B cell (primary cell): ENCODE data around the gene CREB5. TPM values are rescaled to one million over a fixed set of nuclear protein-coding genes. Genes with fewer than 3 reads are reported as not detected.

Experiments
- ATAC-seq: fragments of 200-7000 bp; cut with Tn5 transposase; one replicate; pipeline ENCODE4 v1.10.0; 2021; ENCODE audit warnings: low read depth, mild to moderate bottlenecking, moderate number of reproducible peaks, moderate library complexity
- CTCF ChIA-PET: fragments of 350-600 bp; sonication (Branson Sonifier 250); formaldehyde crosslinking; loops from one replicate; lab custom pipeline; 2021; ENCODE audit warnings: antibody characterized with exemption, inconsistent platforms; lab: Charles Lee
- POLR2A ChIA-PET: fragments of 350-600 bp; sonication (Branson Sonifier 250); formaldehyde crosslinking; loops from one replicate; lab custom pipeline; 2021; ENCODE audit warnings: antibody characterized with exemption; lab: Charles Lee
- DNase-seq: peaks from one replicate; pipeline ENCODE4 v3.0.0; 2013
- H2AFZ ChIP-seq: 2 replicates; pipeline ENCODE4 v1.6.1; 2012; ENCODE audit warnings: mild to moderate bottlenecking, low read depth, low read length; ENCODE audit not compliant: insufficient read depth, poor library complexity, severe bottlenecking
- H3K27ac ChIP-seq, 2 donors: 1 replicate in 1 of 2; 2 replicates in 1 of 2; pipeline ENCODE4 v1.5.1; 2012 to 2013; ENCODE audit warnings: low read length in 2 of 2, mild to moderate bottlenecking in 2 of 2, moderate library complexity in 1 of 2
- H3K27me3 ChIP-seq, 4 experiments: fragments of 200-600 bp in 1 of 4; sonication (generic) in 1 of 4; replicated peaks in 1 of 4; 1 replicate in 2 of 4; 2 replicates in 2 of 4; pipeline versions ENCODE4 v1.6.1 to v1.7.0; 2013 to 2016; ENCODE audit warnings: low read length in 3 of 4, mild to moderate bottlenecking in 2 of 4, mixed read lengths in 1 of 4, moderate library complexity in 1 of 4; ENCODE audit not compliant: insufficient read depth in 4 of 4, control insufficient read depth in 3 of 4; ENCODE audit errors: control extremely low read depth in 1 of 4
- H3K36me3 ChIP-seq, 2 experiments: replicated peaks in 1 of 2; 1 replicate in 1 of 2; 2 replicates in 1 of 2; pipeline versions ENCODE4 v1.6.1 to v1.7.1; 2013; ENCODE audit warnings: low read length in 1 of 2; ENCODE audit not compliant: insufficient read depth in 2 of 2, control insufficient read depth in 1 of 2; ENCODE audit errors: control extremely low read depth in 1 of 2, extremely low read depth in 1 of 2
- H3K4me1 ChIP-seq, 2 donors: fragments of 200-600 bp in 1 of 2; sonication (generic) in 1 of 2; 1 replicate in 1 of 2; 2 replicates in 1 of 2; pipeline versions ENCODE4 v1.5.1 to v1.6.1; 2013 to 2017; ENCODE audit warnings: low read length in 2 of 2; ENCODE audit not compliant: control insufficient read depth in 2 of 2, insufficient read depth in 2 of 2
- H3K4me2 ChIP-seq: replicated peaks from 2 replicates; pipeline ENCODE3; 2012; ENCODE audit warnings: mild to moderate bottlenecking, low read depth, low read length; ENCODE audit not compliant: poor library complexity, severe bottlenecking
- H3K4me3 ChIP-seq, 5 experiments: fragments of 200-600 bp in 1 of 5; sonication (generic) in 1 of 5; 1 replicate in 3 of 5; 2 replicates in 2 of 5; pipeline versions ENCODE4 v1.5.1 to v1.7.0; 2011 to 2016; ENCODE audit warnings: low read length in 4 of 5, mild to moderate bottlenecking in 4 of 5, low read depth in 2 of 5, control low read depth in 1 of 5, moderate library complexity in 1 of 5; ENCODE audit not compliant: insufficient read depth in 1 of 5; ENCODE audit errors: control extremely low read depth in 1 of 5, extremely low read depth in 1 of 5
- H3K79me2 ChIP-seq: fragments of 200-600 bp; sonication (generic); one replicate; pipeline ENCODE4 v1.6.0; 2016; ENCODE audit warnings: low read length; ENCODE audit not compliant: control insufficient read depth, insufficient read depth
- H3K9ac ChIP-seq: fragments of 200-600 bp; sonication (generic); 2 replicates; pipeline ENCODE4 v1.6.1; 2017; ENCODE audit warnings: mild to moderate bottlenecking, low read length, moderate library complexity
- H3K9me3 ChIP-seq, 3 donors: one replicate each; pipeline versions ENCODE4 v1.6.1 to v1.7.1; 2013; ENCODE audit warnings: low read length in 2 of 3; ENCODE audit not compliant: control insufficient read depth in 2 of 3, insufficient read depth in 1 of 3; ENCODE audit errors: control extremely low read depth in 1 of 3
- H4K20me1 ChIP-seq: 2 replicates; pipeline ENCODE4 v1.6.0; 2012; ENCODE audit warnings: mild to moderate bottlenecking, low read length; ENCODE audit not compliant: insufficient read depth, control insufficient read depth, poor library complexity, severe bottlenecking
- H3K27ac Mint-ChIP-seq: one replicate; pipeline ENCODE4 v1.8.0; 2021; ENCODE audit warnings: mixed read lengths
- H3K27me3 Mint-ChIP-seq: one replicate; pipeline ENCODE4 v1.8.0; 2021; ENCODE audit warnings: mixed read lengths
- H3K4me1 Mint-ChIP-seq: one replicate; pipeline ENCODE4 v1.8.0; 2021; ENCODE audit warnings: mixed read lengths
- H3K4me3 Mint-ChIP-seq: one replicate; pipeline ENCODE4 v1.8.0; 2021; ENCODE audit warnings: mixed read lengths
- H3K9me3 Mint-ChIP-seq: one replicate; pipeline ENCODE4 v1.8.0; 2022; ENCODE audit warnings: mixed read lengths; ENCODE audit not compliant: insufficient read depth
- EZH2 ChIP-seq: IDR thresholded peaks from 2 replicates; pipeline ENCODE4 v1.6.1; 2012; ENCODE audit warnings: borderline replicate concordance, low read depth, mild to moderate bottlenecking, moderate library complexity, low read length; ENCODE audit not compliant: insufficient read depth, poor library complexity, severe bottlenecking
- WGBS: methylation state at CpG from one replicate; pipeline ENCODE4 v1.1.5; 2013; ENCODE audit warnings: missing lambda C conversion rate; ENCODE audit not compliant: insufficient coverage; 5-methylcytosine and 5-hydroxymethylcytosine counted together
- intact Hi-C: fragments of 100-400 bp; cut with micrococcal nuclease; formaldehyde crosslinking; loops from one replicate; pipeline ENCODE4 v1.10.0; 2022
- polyA plus RNA-seq: library from polyadenylated mRNA; depleted of rRNA; stranded (reverse); fragments of >200 nt; gene quantifications from 2 replicates; pipeline ENCODE4 v1.2.3, GENCODE V29; 2012
- total RNA-seq, 2 donors: library from RNA; stranded (reverse); fragments of 120-200 nt in 1 of 2; gene quantifications; 1 replicate in 1 of 2; 2 replicates in 1 of 2; pipeline versions ENCODE4 v1.2.3 to v1.2.4, GENCODE V29; 2013 to 2022
- TF ChIP-seq, protein P1 (sequence below): fragments of 200-600 bp; IDR thresholded peaks from one replicate; pipeline ENCODE4 v1.8.0; 2022; ENCODE audit warnings: antibody characterized with exemption, mild to moderate bottlenecking

CREB5 gene
- total and polyA plus RNA-seq, 2 donors (not counting 1 experiment from before 2014, with no cell fraction given) = 0.05 to 0.95 TPM

- no peaks in the 10 kb centered on the region for H3K4me1 ChIP-seq
- peaks cover 33% of the 10 kb centered on the region for H3K27me3 Mint-ChIP-seq
These were observed 58.0 kb downstream of the CREB5 start for GRCh38 chr7:28470344-28470743.

GRCh38 chr7:28472332-28472731, 60.0 kb downstream of the CREB5 start:
- peaks cover 30% of the 10 kb centered on the region for H3K27me3 Mint-ChIP-seq
- CTCF ChIA-PET = no interaction called here
- intact Hi-C loops = no loop called here

More at GRCh38 chr7:28470344-28470743, 58.0 kb downstream of the CREB5 start:
- Histone ChIP-seq H3K27me3 (peaks cover 0 to 3% (median under 1%) of the 10 kb centered on the region in 4 experiments), H2AFZ (no peak overlapping the region), H3K9me3 (no peaks in the 10 kb centered on the region), H3K36me3 (no peaks in the 10 kb centered on the region), H3K4me2 (no peak overlapping the region), H3K4me3 (no peak overlapping the region), H3K79me2 (no peaks in the 10 kb centered on the region), H3K27ac (no peak overlapping the region), H4K20me1 (no peaks in the 10 kb centered on the region), H3K9ac (no peak overlapping the region)
- POLR2A ChIA-PET = no interaction called here
- intact Hi-C loops = no loop called here
- Mint-ChIP-seq H3K4me3 (no peak overlapping the region), H3K4me1 (no peaks in the 10 kb centered on the region), H3K27ac (no peak overlapping the region), H3K9me3 (no peaks in the 10 kb centered on the region)
- no peak for ATAC-seq
- DNase-seq = no peak
- TF ChIP-seq, protein P1, sequence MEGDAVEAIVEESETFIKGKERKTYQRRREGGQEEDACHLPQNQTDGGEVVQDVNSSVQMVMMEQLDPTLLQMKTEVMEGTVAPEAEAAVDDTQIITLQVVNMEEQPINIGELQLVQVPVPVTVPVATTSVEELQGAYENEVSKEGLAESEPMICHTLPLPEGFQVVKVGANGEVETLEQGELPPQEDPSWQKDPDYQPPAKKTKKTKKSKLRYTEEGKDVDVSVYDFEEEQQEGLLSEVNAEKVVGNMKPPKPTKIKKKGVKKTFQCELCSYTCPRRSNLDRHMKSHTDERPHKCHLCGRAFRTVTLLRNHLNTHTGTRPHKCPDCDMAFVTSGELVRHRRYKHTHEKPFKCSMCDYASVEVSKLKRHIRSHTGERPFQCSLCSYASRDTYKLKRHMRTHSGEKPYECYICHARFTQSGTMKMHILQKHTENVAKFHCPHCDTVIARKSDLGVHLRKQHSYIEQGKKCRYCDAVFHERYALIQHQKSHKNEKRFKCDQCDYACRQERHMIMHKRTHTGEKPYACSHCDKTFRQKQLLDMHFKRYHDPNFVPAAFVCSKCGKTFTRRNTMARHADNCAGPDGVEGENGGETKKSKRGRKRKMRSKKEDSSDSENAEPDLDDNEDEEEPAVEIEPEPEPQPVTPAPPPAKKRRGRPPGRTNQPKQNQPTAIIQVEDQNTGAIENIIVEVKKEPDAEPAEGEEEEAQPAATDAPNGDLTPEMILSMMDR = no peak
- no peak for TF ChIP-seq EZH2
- whole genome bisulfite sequencing = no CpG with 5 or more reads among the region's 1 CpG
- CTCF ChIA-PET = no interaction called here

More at GRCh38 chr7:28472332-28472731, 60.0 kb downstream of the CREB5 start:
- Histone ChIP-seq H3K9ac (no peak overlapping the region), H3K36me3 (no peaks in the 10 kb centered on the region), H2AFZ (no peak overlapping the region), H3K4me1 (no peaks in the 10 kb centered on the region), H4K20me1 (no peaks in the 10 kb centered on the region), H3K27me3 (peaks cover 0 to 3% (median 0%) of the 10 kb centered on the region in 4 experiments), H3K27ac (no peak overlapping the region), H3K4me2 (no peak overlapping the region), H3K79me2 (no peaks in the 10 kb centered on the region), H3K4me3 (no peak overlapping the region), H3K9me3 (no peaks in the 10 kb centered on the region)
- Mint-ChIP-seq H3K4me1 (no peaks in the 10 kb centered on the region), H3K9me3 (no peaks in the 10 kb centered on the region), H3K27ac (no peak overlapping the region), H3K4me3 (no peak overlapping the region)
- no peak for ATAC-seq
- 82% methylated on average over 1 of the region's 6 CpGs for WGBS
- DNase-seq = no peak
- POLR2A ChIA-PET = no interaction called here
- TF ChIP-seq, protein P1 = no peak
- TF ChIP-seq EZH2 = no peak
